Gastrocnemius medialis (tissue), 4 donors: ENCODE data around the gene RAB12. TPM values are rescaled to one million over a fixed set of nuclear protein-coding genes. Genes with fewer than 3 reads are reported as not detected.

Source experiments
- ATAC-seq, 2 donors: fragments of 150-250 bp; one replicate each; pipeline ENCODE4 v1.9.1; 2016
- DNase-seq, 2 donors: peaks; one replicate each; pipeline ENCODE4 v3.0.0-alpha.2; 2019
- H3K27ac ChIP-seq, 4 donors: fragments of 200-600 bp; sonication (generic); 1 replicate in 1 of 4; 2 replicates in 3 of 4; pipeline ENCODE4 v1.5.1; 2016 to 2018; ENCODE audit warnings: mild to moderate bottlenecking in 2 of 4, moderate library complexity in 1 of 4
- H3K27me3 ChIP-seq, 3 donors: fragments of 200-600 bp; sonication (generic) in 2 of 3; 1 replicate in 1 of 3; 2 replicates in 2 of 3; pipeline versions ENCODE4 v1.5.1 to v1.6.0; 2016 to 2019; ENCODE audit warnings: mild to moderate bottlenecking in 1 of 3, moderate library complexity in 1 of 3
- H3K36me3 ChIP-seq, 2 donors: fragments of 200-600 bp; sonication (generic) in 1 of 2; one replicate each; pipeline ENCODE4 v1.5.1; 2017 to 2018
- H3K4me1 ChIP-seq, 2 donors: fragments of 200-600 bp; sonication (generic) in 1 of 2; one replicate each; pipeline ENCODE4 v1.5.1; 2016 to 2017; ENCODE audit warnings: mild to moderate bottlenecking in 2 of 2
- H3K4me3 ChIP-seq, 4 donors: fragments of 200-600 bp; sonication (generic) in 3 of 4; 1 replicate in 1 of 4; 2 replicates in 3 of 4; pipeline ENCODE4 v1.5.1; 2016 to 2019; ENCODE audit warnings: mild to moderate bottlenecking in 2 of 4
- H3K9me3 ChIP-seq, 3 donors: fragments of 200-600 bp; sonication (generic) in 2 of 3; 1 replicate in 1 of 3; 2 replicates in 2 of 3; pipeline ENCODE4 v1.5.1; 2016 to 2019
- POLR2A ChIP-seq, 2 donors: fragments of 450-650 bp; IDR thresholded peaks; one replicate each; pipeline ENCODE4 v1.6.1; 2017; ENCODE audit warnings: antibody characterized with exemption in 2 of 2, mild to moderate bottlenecking in 2 of 2, moderate library complexity in 2 of 2
- in situ Hi-C, 4 donors: fragments of 200-750 bp; cut with MboI; loops; one replicate each; pipeline versions ENCODE4 v1.15.0 to v1.8.0; 2017; ENCODE audit warnings: low sequenced_read_pairs in 4 of 4
- intact Hi-C: fragments of 100-400 bp; cut with DNase I; formaldehyde crosslinking; loops from one replicate; pipeline ENCODE4 v1.15.1; 2023; ENCODE audit warnings: low total_unique reads
- total RNA-seq, 4 donors: library from RNA; depleted of rRNA; stranded (reverse); fragments of >200 nt; gene quantifications; one replicate each; pipeline versions ENCODE4 v1.1.0 to v1.2.3, GENCODE V29; 2016
- TF ChIP-seq, protein P1 (sequence below), 5 experiments: fragments of 450-650 bp in 3 of 5; fragments of 200-600 bp in 2 of 5; sonication (generic) in 2 of 5; IDR thresholded peaks in 4 of 5; conservative IDR thresholded peaks in 1 of 5; 1 replicate in 4 of 5; 2 replicates in 1 of 5; pipeline ENCODE4 v1.5.1; 2016 to 2019; ENCODE audit warnings: antibody characterized with exemption in 5 of 5, mild to moderate bottlenecking in 3 of 5, moderate library complexity in 3 of 5

RAB12 gene
- total RNA-seq, 4 donors from 2014 or later = 152 to 243 (median 213) TPM

DNA sequence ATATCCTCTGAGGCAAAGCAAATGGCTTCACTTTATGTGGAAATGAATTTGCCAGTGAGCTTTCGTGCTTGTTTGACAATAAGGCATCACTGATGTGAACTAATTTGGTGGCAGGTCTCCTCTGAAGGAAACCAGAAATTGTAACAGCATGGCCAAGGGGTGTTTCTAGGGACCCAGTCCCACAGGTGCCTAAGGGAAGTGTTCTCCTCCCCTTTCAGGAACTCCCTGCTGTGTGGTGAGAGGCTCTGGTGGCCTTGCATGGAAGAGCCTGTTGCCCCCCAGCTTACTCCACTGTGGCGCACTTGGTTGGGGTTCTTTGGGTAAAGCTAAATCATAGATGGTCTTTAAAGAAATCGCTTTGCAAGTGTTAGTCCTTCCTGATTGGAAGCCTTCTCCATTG, 20.4 kb downstream of the RAB12 start:
- peak overlapping the region; percentile 61 to 90 (median 88) for H3K27ac ChIP-seq
- H3K27me3 ChIP-seq = no peaks in the 10 kb centered on the region
- in situ Hi-C loops (no loop called here), intact Hi-C loops (loop anchor here (5.0 kb wide), 1 partner anchor 1397 kb away; the partner anchor contains the start of gene LRRC30)
- no peak overlapping the region for H3K4me3 ChIP-seq
- DNase-seq = no peak
- H3K4me1 ChIP-seq = peaks cover 59 to 77% of the 10 kb centered on the region in 2 donors
- ATAC-seq = no peak
- no peaks in the 10 kb centered on the region for H3K9me3 ChIP-seq
- TF ChIP-seq POLR2A (IDR thresholded peaks at IDR 0.05) = no peak
- TF ChIP-seq, protein P1, sequence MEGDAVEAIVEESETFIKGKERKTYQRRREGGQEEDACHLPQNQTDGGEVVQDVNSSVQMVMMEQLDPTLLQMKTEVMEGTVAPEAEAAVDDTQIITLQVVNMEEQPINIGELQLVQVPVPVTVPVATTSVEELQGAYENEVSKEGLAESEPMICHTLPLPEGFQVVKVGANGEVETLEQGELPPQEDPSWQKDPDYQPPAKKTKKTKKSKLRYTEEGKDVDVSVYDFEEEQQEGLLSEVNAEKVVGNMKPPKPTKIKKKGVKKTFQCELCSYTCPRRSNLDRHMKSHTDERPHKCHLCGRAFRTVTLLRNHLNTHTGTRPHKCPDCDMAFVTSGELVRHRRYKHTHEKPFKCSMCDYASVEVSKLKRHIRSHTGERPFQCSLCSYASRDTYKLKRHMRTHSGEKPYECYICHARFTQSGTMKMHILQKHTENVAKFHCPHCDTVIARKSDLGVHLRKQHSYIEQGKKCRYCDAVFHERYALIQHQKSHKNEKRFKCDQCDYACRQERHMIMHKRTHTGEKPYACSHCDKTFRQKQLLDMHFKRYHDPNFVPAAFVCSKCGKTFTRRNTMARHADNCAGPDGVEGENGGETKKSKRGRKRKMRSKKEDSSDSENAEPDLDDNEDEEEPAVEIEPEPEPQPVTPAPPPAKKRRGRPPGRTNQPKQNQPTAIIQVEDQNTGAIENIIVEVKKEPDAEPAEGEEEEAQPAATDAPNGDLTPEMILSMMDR (IDR thresholded peaks at IDR 0.05 in 4 of 5, conservative IDR thresholded peaks at IDR 0.05 in 1 of 5) = no peak
- peaks cover 0 to 14% of the 10 kb centered on the region in 2 donors for H3K36me3 ChIP-seq

DNA sequence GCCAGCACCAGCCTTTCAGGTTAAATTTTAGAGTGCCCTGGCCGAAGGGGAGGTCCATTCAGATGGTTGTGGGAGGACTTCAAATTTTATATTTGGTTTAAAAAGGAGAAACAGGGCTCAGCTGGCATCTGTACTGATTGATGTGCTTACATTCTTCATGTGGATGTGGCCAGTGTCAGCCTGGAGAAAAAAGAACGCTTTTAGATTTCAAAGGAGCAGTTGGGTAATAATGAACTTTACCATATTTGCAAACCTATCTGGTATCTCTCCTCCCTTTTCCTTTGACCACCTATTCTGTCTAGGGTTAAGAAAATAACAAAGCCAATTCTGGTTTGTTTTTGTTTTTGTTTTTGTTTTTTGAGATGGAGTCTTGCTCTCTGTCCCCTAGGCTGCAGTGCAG, 21.3 kb downstream of the RAB12 start:
- DNase-seq = no peak
- no peak for ATAC-seq
- in situ Hi-C loops (no loop called here), intact Hi-C loops (no loop called here)
- Histone ChIP-seq H3K27ac (peak overlapping the region; percentile 16 to 61 (median 51)), H3K4me3 (no peak overlapping the region), H3K4me1 (peaks cover 49 to 68% of the 10 kb centered on the region in 2 donors), H3K36me3 (peaks cover 0 to 23% of the 10 kb centered on the region in 2 donors), H3K9me3 (no peaks in the 10 kb centered on the region), H3K27me3 (no peaks in the 10 kb centered on the region)
- no peak for TF ChIP-seq POLR2A (IDR thresholded peaks at IDR 0.05)
- TF ChIP-seq, protein P1 (IDR thresholded peaks at IDR 0.05 in 4 of 5, conservative IDR thresholded peaks at IDR 0.05 in 1 of 5) = no peak

DNA sequence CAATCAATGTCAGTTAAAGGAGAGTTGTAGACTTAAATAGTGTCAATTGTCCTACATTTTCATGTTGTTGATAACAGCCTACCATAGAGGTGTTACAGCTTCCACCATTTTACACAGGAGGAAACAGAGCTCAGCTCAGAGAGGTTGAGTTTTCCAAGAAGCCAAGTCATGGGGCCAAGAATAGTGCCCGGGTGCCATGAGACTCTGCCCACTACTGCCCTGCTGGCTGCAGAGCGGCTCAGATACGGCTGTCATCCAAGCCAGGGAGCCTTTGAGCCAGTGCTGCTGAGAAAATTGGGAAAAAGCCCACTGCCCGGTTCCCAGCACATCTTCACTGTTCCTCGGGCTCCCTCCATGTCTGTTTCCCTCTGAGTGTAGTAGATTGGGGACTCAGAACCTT, 22.0 kb downstream of the RAB12 start:
- in situ Hi-C loops (no loop called here), intact Hi-C loops (no loop called here)
- TF ChIP-seq, protein P1 (IDR thresholded peaks at IDR 0.05 in 4 of 5, conservative IDR thresholded peaks at IDR 0.05 in 1 of 5) = no peak
- no peak for TF ChIP-seq POLR2A (IDR thresholded peaks at IDR 0.05)
- peak in 1 of 2 donors; percentile 49 for DNase-seq
- Histone ChIP-seq H3K9me3 (no peaks in the 10 kb centered on the region), H3K4me1 (peaks cover 44 to 62% of the 10 kb centered on the region in 2 donors), H3K27me3 (no peaks in the 10 kb centered on the region), H3K27ac (peak overlapping the region; percentile 50 to 61 (median 55)), H3K4me3 (no peak overlapping the region), H3K36me3 (peaks cover 0 to 31% of the 10 kb centered on the region in 2 donors)
- ATAC-seq = peak; percentile 35 to 57

DNA sequence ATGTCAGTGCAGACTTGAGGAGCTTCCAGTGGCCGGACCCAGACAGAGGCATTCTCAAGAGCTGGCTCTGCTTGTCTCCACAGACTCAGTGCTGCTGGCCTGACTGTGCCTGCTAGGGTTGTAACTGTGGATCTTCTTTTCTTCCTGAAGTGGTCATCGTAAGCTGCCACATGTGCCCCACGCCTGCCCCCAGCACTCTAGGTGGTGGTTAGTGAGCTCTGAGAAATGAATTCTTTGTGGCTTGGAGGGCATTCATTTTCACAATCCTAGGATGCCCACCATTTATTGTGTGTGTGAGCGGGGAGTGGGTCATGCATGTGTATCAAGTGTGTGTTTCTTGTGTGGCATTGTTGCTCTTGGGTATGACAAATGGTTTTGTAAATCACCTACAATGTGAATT, 23.1 kb downstream of the RAB12 start:
- no peak for TF ChIP-seq POLR2A (IDR thresholded peaks at IDR 0.05)
- TF ChIP-seq, protein P1 (IDR thresholded peaks at IDR 0.05 in 4 of 5, conservative IDR thresholded peaks at IDR 0.05 in 1 of 5) = no peak
- no peak for DNase-seq

DNA sequence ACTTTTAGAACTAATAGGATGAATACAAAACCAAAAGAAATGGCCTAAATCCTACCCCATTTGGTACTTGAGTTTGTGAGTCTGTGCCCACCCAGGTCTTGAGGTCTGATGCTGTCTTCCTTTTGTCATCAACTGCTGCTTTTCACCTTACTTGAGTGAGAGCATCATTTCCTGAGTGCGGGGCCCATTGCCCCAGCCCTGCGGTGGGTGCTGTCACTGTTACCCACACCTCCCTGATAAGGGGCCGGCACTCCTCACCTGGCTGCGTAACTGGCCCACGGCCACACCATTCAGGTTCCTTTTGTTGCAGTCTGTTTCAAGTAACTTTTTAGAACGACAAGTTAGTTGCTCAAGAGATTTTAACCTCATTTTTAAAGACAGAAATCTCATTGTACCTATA, 25.3 kb downstream of the RAB12 start:
- TF ChIP-seq POLR2A (IDR thresholded peaks at IDR 0.05) = no peak
- TF ChIP-seq, protein P1 (IDR thresholded peaks at IDR 0.05 in 4 of 5, conservative IDR thresholded peaks at IDR 0.05 in 1 of 5) = no peak
- in situ Hi-C loops = no loop called here
- Histone ChIP-seq H3K27ac (no peak overlapping the region), H3K27me3 (no peaks in the 10 kb centered on the region), H3K36me3 (peaks cover 4 to 63% of the 10 kb centered on the region in 2 donors), H3K9me3 (no peaks in the 10 kb centered on the region), H3K4me3 (no peak overlapping the region), H3K4me1 (peaks cover 19 to 29% of the 10 kb centered on the region in 2 donors)
- no peak for ATAC-seq
- intact Hi-C loops = no loop called here
- no peak for DNase-seq

More for the DNA sequence above, 23.1 kb downstream of the RAB12 start:
- in situ Hi-C loops = no loop called here
- peak in 1 of 2 donors; percentile 7 for ATAC-seq
- Histone ChIP-seq H3K36me3 (peaks cover 0 to 42% of the 10 kb centered on the region in 2 donors), H3K9me3 (no peaks in the 10 kb centered on the region), H3K4me3 (no peak overlapping the region), H3K4me1 (peaks cover 33 to 50% of the 10 kb centered on the region in 2 donors), H3K27me3 (no peaks in the 10 kb centered on the region), H3K27ac (peak overlapping the region; percentile 50 to 61 (median 55))
- intact Hi-C loops = no loop called here
